C4-2B (cell line): ENCODE measurements around the gene MAP2K2.

Experiments used
- CTCF ChIP-seq: fragments of 450-650 bp; conservative IDR thresholded peaks from 2 replicates; pipeline ENCODE4 v1.5.1; 2017; ENCODE audit warnings: mild to moderate bottlenecking
- ZFX ChIP-seq: fragments of 450-650 bp; IDR thresholded peaks from 2 replicates; pipeline ENCODE4 v1.6.1; 2017

GRCh38 chr19:4081441-4082129 lies 42.3 kb downstream of the MAP2K2 start:
- no peak for TF ChIP-seq CTCF
- no peak for TF ChIP-seq ZFX
